ENCODE measurements around the gene LRIG1. TPM values are rescaled to one million over a fixed set of nuclear protein-coding genes. Genes with fewer than 3 reads are reported as not detected.

LRIG1 gene
- total RNA-seq, 1 experiment from 2014 or later: 4.8 TPM

- in situ Hi-C loops (cut with HindIII; ENCODE audit: low pct_unique_long_range_greater_than_20kb, low sequenced_read_pairs): no loop called here
- DNase-seq (ENCODE audit: low read depth, low spot score): no peak
These were observed 95.7 kb downstream of the LRIG1 start for GRCh38 chr3:66404903-66405700.

GRCh38 chr3:66404197-66404596, 96.6 kb downstream of the LRIG1 start:
- no peak for DNase-seq (ENCODE audit: low read depth, low spot score)
- in situ Hi-C loops (cut with HindIII; ENCODE audit: low pct_unique_long_range_greater_than_20kb, low sequenced_read_pairs): no loop called here

- in situ Hi-C loops (cut with HindIII; ENCODE audit: low pct_unique_long_range_greater_than_20kb, low sequenced_read_pairs): no loop called here
- DNase-seq (ENCODE audit: low read depth, low spot score): no peak
These were observed 97.4 kb downstream of the LRIG1 start for GRCh38 chr3:66403323-66403990.

GRCh38 chr3:66402596-66403290, 98.1 kb downstream of the LRIG1 start:
- in situ Hi-C loops (cut with HindIII; ENCODE audit: low pct_unique_long_range_greater_than_20kb, low sequenced_read_pairs): no loop called here

GRCh38 chr3:66401675-66402491, 98.9 kb downstream of the LRIG1 start:
- in situ Hi-C loops (cut with HindIII; ENCODE audit: low pct_unique_long_range_greater_than_20kb, low sequenced_read_pairs): no loop called here
- DNase-seq (ENCODE audit: low read depth, low spot score): no peak

More at GRCh38 chr3:66402596-66403290, 98.1 kb downstream of the LRIG1 start:
- no peak for DNase-seq (ENCODE audit: low read depth, low spot score)

GRCh38 chr3:66401157-66401550, 99.7 kb downstream of the LRIG1 start:
- no peak for DNase-seq (ENCODE audit: low read depth, low spot score)
- in situ Hi-C loops (cut with HindIII; ENCODE audit: low pct_unique_long_range_greater_than_20kb, low sequenced_read_pairs): no loop called here

- in situ Hi-C loops (cut with HindIII; ENCODE audit: low pct_unique_long_range_greater_than_20kb, low sequenced_read_pairs): no loop called here
- DNase-seq (ENCODE audit: low read depth, low spot score): no peak
These were observed 100.2 kb downstream of the LRIG1 start for GRCh38 chr3:66400411-66401156.

- no peak for DNase-seq (ENCODE audit: low read depth, low spot score)
- in situ Hi-C loops (cut with HindIII; ENCODE audit: low pct_unique_long_range_greater_than_20kb, low sequenced_read_pairs): no loop called here
These were observed 101.1 kb downstream of the LRIG1 start for GRCh38 chr3:66399529-66400232.

GRCh38 chr3:66398228-66399025, 102.4 kb downstream of the LRIG1 start:
- in situ Hi-C loops (cut with HindIII; ENCODE audit: low pct_unique_long_range_greater_than_20kb, low sequenced_read_pairs): no loop called here
- no peak for DNase-seq (ENCODE audit: low read depth, low spot score)

GRCh38 chr3:66397745-66398144, 103.1 kb downstream of the LRIG1 start:
- in situ Hi-C loops (cut with HindIII; ENCODE audit: low pct_unique_long_range_greater_than_20kb, low sequenced_read_pairs): no loop called here
- no peak for DNase-seq (ENCODE audit: low read depth, low spot score)

GRCh38 chr3:66396888-66397287, 103.9 kb downstream of the LRIG1 start:
- in situ Hi-C loops (cut with HindIII; ENCODE audit: low pct_unique_long_range_greater_than_20kb, low sequenced_read_pairs): no loop called here
- no peak for DNase-seq (ENCODE audit: low read depth, low spot score)

GRCh38 chr3:66396161-66396760, 104.6 kb downstream of the LRIG1 start:
- in situ Hi-C loops (cut with HindIII; ENCODE audit: low pct_unique_long_range_greater_than_20kb, low sequenced_read_pairs): no loop called here
- no peak for DNase-seq (ENCODE audit: low read depth, low spot score)

GRCh38 chr3:66395635-66396034, 105.2 kb downstream of the LRIG1 start:
- in situ Hi-C loops (cut with HindIII; ENCODE audit: low pct_unique_long_range_greater_than_20kb, low sequenced_read_pairs): no loop called here
- no peak for DNase-seq (ENCODE audit: low read depth, low spot score)

GRCh38 chr3:66394753-66395249, 106.0 kb downstream of the LRIG1 start:
- in situ Hi-C loops (cut with HindIII; ENCODE audit: low pct_unique_long_range_greater_than_20kb, low sequenced_read_pairs): no loop called here
- DNase-seq (ENCODE audit: low read depth, low spot score): no peak

GRCh38 chr3:66394019-66394752, 106.6 kb downstream of the LRIG1 start:
- in situ Hi-C loops (cut with HindIII; ENCODE audit: low pct_unique_long_range_greater_than_20kb, low sequenced_read_pairs): no loop called here
- no peak for DNase-seq (ENCODE audit: low read depth, low spot score)

Data from SK-MEL-5 (cell line).